ENCODE results near the gene IRF6.
"Not testable (repeated sequence)": the region's sequence is repeated elsewhere in the genome, so short reads cannot be mapped to it uniquely, and the experiment has no call there.

The IRF6 gene

DNA sequence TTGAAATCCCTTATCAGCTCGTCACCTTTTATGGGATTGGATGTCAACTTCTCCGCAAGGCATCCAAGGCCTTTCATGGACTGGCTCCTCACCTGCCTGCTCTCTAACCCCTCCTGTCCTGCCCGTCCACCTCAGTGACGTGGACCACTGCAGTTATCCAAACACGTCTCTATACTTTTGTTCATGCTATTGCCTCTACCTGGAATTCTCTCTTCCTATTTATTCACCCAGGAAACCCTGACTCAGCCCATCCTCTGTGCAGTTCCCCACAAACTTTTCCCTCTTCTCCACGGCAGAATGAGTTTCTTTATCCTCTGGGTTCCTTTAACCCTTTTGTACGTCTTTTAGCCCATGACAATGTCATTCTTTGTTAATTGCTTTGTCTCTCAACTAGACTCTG, 16.8 kb upstream of the IRF6 start:
- no peak for FAIRE-seq

DNA sequence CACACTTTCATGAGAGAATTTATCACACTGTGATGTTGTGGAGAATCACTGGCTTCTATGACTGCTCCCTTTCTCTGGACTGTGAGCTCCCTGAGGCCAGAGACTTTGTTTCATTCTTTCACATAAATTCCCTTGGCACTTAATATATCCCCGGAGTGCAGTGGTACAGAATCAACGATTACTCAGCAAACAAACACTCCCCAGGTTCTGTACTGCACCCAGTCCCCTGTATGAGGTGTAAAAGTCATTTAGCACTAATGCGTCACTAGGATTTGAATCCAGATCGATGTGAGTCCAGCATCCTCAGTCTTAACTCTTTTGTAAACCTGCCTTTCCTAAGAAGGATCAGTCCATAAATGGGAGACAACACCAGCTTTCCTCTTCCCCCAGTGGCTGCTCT, 15.0 kb upstream of the IRF6 start:
- FAIRE-seq = no peak

DNA sequence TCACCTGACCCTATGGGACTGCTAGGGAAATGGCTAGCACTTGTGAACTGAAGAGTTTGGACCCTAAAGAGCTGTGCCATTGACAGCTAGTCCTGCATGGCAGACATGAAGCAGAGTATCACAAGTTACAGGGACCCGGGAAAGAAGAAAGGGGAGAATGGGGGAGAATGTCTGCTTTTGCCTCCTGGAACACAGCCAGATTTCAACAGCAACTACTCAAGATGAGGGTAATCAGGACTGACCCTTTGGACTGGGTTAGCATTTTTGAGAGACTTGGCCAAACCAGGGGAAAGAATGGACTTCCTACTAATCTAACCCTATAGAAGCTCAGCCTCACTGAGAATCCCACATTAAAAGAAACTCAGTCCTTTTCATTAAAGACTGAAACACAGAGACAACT, 13.1 kb upstream of the IRF6 start:
- FAIRE-seq = no peak

- no peak for FAIRE-seq
These were observed 11.7 kb upstream of the IRF6 start for GRCh38 chr1:209817691-209818090.

GRCh38 chr1:209816923-209817322, 11.0 kb upstream of the IRF6 start:
- no peak for FAIRE-seq

DNA sequence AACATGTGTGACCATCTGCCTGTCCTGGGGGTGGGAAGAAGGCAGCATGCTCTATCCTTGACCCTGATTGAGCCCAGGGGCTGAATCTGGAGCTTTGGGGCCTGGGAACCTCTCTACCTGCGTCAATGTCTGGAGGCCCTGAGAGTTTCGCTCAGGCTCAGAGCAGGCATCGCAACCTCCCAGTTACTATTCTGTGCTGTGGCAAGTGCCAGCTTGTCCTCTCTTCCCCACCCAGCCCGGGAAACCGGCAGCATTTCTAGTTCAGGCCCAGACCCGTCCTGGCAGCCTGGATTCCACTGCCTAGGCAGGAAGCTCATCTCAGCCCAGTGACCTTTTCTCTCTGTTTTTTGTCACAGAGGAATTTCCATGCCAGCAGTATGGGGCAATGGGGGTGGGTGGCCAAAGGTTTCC, 10.0 kb upstream of the IRF6 start:
- no peak for FAIRE-seq

GRCh38 chr1:209815490-209815889, 9.5 kb upstream of the IRF6 start:
- no peak for FAIRE-seq

DNA sequence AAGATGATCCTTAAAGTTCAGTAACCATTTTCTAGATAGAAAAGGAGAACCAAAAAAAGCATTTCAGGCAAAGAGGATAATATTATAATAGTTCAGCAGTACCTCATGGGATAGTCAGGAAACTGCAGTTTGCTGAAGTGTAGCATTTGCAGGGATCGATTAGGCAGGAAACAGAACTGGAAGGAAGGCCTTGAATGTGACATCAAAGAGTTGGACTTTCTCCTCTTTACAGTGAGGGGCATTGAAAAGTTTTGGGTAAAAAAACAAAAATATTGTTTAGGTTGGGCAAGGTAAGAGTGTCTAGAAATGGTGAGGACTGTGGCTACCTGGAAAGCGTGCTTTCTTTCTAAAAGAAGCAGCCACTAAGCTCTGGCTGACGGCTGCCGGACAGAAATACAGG, 8.0 kb upstream of the IRF6 start:
- FAIRE-seq = no peak

GRCh38 chr1:209810783-209811182, 4.8 kb upstream of the IRF6 start:
- FAIRE-seq = no peak

- no peak for FAIRE-seq
These were observed 3.7 kb upstream of the IRF6 start for GRCh38 chr1:209809611-209810010.

GRCh38 chr1:209808059-209808581, 2.2 kb upstream of the IRF6 start:
- no peak for FAIRE-seq

DNA sequence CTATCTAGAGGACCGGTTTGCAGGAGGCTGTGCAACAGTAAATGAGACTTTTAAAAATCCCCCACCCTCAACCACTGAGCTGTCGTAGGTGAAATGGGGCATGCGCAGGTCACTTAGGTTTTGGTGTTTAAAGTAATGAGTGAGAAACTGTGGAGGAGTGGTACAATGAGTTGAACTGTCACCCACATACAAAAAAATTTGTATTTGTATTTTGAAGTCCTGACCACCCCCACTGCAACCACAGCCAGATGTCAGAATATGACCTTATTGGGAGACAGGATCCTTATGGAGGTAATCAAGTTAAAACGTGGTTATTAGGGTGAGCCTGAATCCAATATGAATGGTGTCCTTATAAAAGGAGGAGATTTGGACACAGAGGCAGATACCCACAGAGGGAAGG, 1.6 kb upstream of the IRF6 start:
- no peak for FAIRE-seq

GRCh38 chr1:209805341-209805781, 581 bp downstream of the IRF6 start:
- no peak for FAIRE-seq

GRCh38 chr1:209803568-209803967, 2.4 kb downstream of the IRF6 start:
- FAIRE-seq = no peak

- no peak for FAIRE-seq
These were observed 3.2 kb downstream of the IRF6 start for GRCh38 chr1:209802780-209803152.

DNA sequence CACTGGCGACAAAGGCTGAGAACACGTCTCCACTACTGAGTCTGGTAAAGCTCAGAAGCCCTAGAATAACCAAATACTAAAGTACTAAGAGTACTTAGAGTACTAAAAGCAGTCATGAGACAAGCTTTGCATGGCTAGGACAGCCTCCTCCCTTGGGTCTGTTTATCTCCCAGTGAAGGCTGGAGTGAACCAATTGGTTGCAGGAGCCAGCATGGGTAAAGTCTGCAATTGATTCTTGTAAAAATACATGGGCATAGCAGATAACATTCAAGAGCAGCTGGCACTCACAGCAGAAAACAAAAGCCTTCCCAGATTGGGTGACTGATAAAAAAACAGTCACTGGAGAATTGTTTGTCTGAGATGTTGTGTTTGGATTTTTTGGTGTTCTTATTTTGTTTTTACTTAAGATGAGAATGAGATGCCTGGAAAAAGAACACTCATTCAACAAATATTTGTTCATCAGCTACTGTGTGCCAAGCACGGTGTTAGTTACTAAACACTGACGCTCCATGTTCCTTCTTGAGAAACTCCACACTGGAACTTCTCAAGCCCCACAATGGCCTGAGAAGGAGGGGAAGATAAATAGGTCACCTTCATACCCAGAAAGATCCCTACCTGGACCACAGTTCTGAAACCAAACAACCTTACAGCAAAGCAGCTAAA, 3.7 kb downstream of the IRF6 start:
- FAIRE-seq = no peak

- no peak for FAIRE-seq
These were observed 4.7 kb downstream of the IRF6 start for GRCh38 chr1:209800984-209801834.

DNA sequence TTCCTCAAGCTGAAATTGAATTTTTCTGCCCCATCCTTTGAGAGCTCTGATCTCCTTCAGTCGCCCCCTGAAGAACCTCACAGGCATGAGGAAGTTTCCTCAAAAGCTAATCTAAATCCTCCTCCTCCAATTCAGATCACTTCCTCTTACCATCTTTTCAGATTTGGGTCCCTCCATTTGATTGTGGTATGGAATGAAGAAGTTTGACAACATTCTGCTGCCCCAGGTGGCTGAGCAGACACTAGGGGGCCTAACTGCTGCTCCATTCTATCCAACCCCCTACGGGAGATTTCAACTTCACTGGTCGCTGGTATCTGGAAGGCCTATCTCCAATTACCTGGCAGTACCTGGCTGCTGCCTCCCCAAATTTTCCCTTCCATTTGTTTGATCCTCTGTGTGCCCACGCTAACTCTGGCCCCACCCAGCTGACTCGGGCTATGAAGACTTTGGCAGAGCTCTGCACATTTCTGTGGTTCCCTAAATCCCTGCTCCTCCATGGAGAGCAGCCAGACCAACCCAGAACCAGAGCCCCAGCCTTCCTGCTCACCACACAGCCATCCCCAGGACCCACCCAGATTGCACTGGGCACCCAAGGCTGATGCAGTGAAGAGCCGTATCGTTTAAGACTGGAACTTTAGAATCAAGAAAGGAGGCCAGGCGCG, 7.8 kb downstream of the IRF6 start:
- FAIRE-seq = no peak

DNA sequence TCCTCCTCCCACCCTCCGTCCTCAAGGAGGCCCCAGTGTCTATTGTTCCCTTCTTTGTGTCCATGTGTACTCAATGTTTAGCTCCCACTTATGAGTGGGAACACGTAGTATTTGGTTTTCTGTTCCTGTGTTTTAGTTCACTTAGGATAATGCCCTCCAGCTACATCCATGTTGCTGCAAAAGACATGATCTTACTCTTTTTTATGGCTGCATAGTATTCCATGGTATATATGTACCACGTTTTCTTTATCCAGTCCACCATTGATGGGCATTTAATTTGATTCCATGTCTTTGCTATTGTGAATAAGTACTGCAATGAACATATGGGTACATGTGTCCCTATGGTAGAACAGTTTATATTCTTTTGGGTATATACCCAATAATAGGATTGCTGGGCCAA, 12.2 kb downstream of the IRF6 start:
- FAIRE-seq = not testable (repeated sequence)

GRCh38 chr1:209791920-209792319, 14.0 kb downstream of the IRF6 start:
- no peak for FAIRE-seq

DNA sequence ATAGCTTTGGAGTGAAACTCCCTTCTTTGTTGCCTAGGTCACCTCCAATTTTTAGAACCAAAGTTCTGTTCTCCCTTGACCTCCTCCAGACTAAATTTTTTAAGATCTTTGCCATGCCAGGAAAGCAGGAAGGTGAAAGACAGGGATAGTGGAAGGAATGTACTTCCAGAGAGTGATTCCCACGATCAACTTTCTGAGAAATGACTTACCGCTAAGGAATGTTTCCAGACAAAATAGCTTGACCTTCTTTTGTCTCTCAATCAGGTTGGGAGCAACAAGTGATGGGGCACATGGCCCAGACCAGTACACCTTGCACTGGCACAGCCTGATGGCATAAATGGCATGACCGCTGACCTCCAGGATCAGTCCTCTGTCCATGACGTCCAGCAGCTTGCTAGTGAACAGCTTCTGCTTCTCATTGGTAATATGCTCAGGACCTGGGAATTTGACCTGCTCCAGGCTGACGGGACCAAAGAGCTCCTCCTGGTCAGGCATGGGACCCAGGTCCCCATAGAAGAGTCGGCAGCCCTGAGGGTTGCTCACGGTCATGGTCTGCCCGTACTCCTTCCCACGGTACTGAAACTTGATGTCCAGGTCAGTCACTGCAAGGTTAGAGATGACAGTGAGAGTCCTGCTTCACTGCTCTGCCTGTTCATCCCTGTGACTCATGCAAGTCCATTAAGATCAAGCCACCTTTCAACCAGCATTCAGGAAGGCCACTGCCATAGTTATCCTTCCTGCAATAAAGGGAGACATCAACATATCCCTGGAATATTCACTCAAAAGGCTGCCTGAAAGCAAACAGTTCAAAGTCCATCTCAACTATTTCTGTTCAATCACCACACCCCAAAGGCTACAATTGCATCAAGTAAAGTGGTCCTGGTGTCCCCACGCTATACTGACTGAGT, 15.4 kb downstream of the IRF6 start:
- no peak for FAIRE-seq

- no peak for FAIRE-seq
These were observed 16.7 kb downstream of the IRF6 start for GRCh38 chr1:209789245-209789644.

DNA sequence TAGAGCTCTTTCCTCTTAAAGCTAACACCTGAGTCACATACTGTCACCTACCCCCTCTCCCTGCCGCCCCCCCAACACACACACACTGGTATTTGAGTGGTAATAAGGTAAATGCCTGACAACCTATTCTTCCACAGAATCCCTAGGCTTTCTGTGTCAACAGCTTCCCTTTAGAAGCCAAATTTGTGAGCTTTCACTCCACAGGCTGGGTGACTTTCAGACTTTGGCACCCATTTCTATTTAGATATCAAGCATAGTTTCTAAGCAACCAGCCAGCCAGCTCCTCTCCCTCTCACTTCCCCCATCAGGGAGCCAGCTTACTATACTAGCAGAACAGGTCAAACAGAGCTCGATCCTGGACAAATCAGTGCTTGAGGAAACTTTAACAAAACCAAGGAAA, 18.4 kb downstream of the IRF6 start:
- no peak for FAIRE-seq

All from G401.6 (cell line).